ENCODE results near the gene DOCK1.

The DOCK1 gene

DNA sequence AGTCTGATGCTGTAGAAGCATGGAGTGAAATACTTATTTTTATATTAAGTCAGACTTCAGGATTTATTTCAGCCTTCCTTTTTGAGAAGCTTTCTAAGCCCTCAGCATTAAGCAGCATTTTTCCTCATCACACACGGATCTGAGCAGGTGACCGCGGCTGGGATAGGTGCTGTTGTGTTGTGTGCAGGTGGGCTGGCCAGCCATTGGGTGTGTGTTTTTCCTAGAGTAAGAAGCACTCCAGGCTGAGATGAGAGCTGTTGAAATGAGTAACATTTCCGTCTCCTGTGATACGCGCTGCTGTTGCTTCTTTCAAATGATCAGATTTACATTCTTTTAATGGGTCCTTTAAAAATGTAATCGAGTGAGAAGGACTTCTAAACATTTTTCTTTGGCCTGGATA, 227.2 kb downstream of the DOCK1 start:
- TF ChIP-seq EZH2phosphoT487 (IDR thresholded peaks at IDR 0.05; ENCODE audit: borderline replicate concordance) = no peak
- TF ChIP-seq, protein P1, sequence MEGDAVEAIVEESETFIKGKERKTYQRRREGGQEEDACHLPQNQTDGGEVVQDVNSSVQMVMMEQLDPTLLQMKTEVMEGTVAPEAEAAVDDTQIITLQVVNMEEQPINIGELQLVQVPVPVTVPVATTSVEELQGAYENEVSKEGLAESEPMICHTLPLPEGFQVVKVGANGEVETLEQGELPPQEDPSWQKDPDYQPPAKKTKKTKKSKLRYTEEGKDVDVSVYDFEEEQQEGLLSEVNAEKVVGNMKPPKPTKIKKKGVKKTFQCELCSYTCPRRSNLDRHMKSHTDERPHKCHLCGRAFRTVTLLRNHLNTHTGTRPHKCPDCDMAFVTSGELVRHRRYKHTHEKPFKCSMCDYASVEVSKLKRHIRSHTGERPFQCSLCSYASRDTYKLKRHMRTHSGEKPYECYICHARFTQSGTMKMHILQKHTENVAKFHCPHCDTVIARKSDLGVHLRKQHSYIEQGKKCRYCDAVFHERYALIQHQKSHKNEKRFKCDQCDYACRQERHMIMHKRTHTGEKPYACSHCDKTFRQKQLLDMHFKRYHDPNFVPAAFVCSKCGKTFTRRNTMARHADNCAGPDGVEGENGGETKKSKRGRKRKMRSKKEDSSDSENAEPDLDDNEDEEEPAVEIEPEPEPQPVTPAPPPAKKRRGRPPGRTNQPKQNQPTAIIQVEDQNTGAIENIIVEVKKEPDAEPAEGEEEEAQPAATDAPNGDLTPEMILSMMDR (conservative IDR thresholded peaks at IDR 0.05; ENCODE audit: low read length) = no peak
- H3K4me1 ChIP-seq (ENCODE audit: insufficient read depth, low read length, poor library complexity, severe bottlenecking) = no peaks in the 10 kb centered on the region
- no peaks in the 10 kb centered on the region; the same call in 1 of the 2 replicates for H3K9me3 ChIP-seq (ENCODE audit: insufficient read depth, low read depth, low read length)
- no peaks in the 10 kb centered on the region for H3K36me3 ChIP-seq (ENCODE audit: insufficient read depth, low read length)
- no peaks in the 10 kb centered on the region for H3F3A ChIP-seq (ENCODE audit: low read depth)
- no peaks in the 10 kb centered on the region for H3K27me3 ChIP-seq (ENCODE audit: insufficient read depth, low read length, poor library complexity, severe bottlenecking)
- H3K9ac ChIP-seq (ENCODE audit: low read depth, low read length, poor library complexity, severe bottlenecking) = no peak overlapping the region
- no peak overlapping the region for H2AFZ ChIP-seq (ENCODE audit: low read length)
- no peak overlapping the region for H3K4me3 ChIP-seq (ENCODE audit: low read length, poor library complexity, severe bottlenecking)
- H3K9me2 ChIP-seq (replicated peaks; ENCODE audit: low read depth, low read length) = no peaks in the 10 kb centered on the region
- H3K79me2 ChIP-seq (ENCODE audit: insufficient read depth, low read length) = no peaks in the 10 kb centered on the region
- H3K4me2 ChIP-seq (ENCODE audit: low read depth, low read length, poor library complexity, severe bottlenecking) = no peak overlapping the region
- no peaks in the 10 kb centered on the region for H4K20me1 ChIP-seq (ENCODE audit: insufficient read depth, low read length, poor library complexity, severe bottlenecking)

DNA sequence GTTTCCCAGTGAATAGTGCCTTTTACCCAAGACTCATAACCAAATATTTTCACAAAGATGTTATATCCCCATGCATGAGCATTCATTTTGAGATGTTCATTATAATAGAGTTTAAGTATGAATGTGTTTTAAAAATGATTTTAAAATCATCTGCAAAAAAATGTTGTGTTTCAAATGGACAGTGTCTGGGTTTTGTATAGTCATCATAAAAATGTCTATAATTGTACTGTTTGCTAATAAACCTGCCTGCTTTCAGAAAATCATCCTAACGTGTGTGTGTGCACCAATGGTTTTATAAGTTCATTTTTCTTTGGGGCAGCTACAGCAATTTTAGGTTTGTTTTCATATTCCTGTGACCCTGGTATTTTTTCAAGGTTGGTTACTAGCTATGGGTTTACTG, 228.0 kb downstream of the DOCK1 start:
- TF ChIP-seq, protein P1 (conservative IDR thresholded peaks at IDR 0.05; ENCODE audit: low read length) = no peak
- H2AFZ ChIP-seq (ENCODE audit: low read length) = no peak overlapping the region
- H3K4me1 ChIP-seq (ENCODE audit: insufficient read depth, low read length, poor library complexity, severe bottlenecking) = no peaks in the 10 kb centered on the region
- no peaks in the 10 kb centered on the region for H3K79me2 ChIP-seq (ENCODE audit: insufficient read depth, low read length)
- no peak overlapping the region for H3K4me3 ChIP-seq (ENCODE audit: low read length, poor library complexity, severe bottlenecking)
- no peaks in the 10 kb centered on the region for H3F3A ChIP-seq (ENCODE audit: low read depth)
- no peak overlapping the region for H3K4me2 ChIP-seq (ENCODE audit: low read depth, low read length, poor library complexity, severe bottlenecking)
- no peaks in the 10 kb centered on the region for H3K9me2 ChIP-seq (replicated peaks; ENCODE audit: low read depth, low read length)
- H3K9me3 ChIP-seq (ENCODE audit: insufficient read depth, low read depth, low read length) = no peaks in the 10 kb centered on the region; the same call in 1 of the 2 replicates
- no peaks in the 10 kb centered on the region for H4K20me1 ChIP-seq (ENCODE audit: insufficient read depth, low read length, poor library complexity, severe bottlenecking)
- H3K9ac ChIP-seq (ENCODE audit: low read depth, low read length, poor library complexity, severe bottlenecking) = no peak overlapping the region
- no peaks in the 10 kb centered on the region for H3K27me3 ChIP-seq (ENCODE audit: insufficient read depth, low read length, poor library complexity, severe bottlenecking)
- H3K36me3 ChIP-seq (ENCODE audit: insufficient read depth, low read length) = no peaks in the 10 kb centered on the region

DNA sequence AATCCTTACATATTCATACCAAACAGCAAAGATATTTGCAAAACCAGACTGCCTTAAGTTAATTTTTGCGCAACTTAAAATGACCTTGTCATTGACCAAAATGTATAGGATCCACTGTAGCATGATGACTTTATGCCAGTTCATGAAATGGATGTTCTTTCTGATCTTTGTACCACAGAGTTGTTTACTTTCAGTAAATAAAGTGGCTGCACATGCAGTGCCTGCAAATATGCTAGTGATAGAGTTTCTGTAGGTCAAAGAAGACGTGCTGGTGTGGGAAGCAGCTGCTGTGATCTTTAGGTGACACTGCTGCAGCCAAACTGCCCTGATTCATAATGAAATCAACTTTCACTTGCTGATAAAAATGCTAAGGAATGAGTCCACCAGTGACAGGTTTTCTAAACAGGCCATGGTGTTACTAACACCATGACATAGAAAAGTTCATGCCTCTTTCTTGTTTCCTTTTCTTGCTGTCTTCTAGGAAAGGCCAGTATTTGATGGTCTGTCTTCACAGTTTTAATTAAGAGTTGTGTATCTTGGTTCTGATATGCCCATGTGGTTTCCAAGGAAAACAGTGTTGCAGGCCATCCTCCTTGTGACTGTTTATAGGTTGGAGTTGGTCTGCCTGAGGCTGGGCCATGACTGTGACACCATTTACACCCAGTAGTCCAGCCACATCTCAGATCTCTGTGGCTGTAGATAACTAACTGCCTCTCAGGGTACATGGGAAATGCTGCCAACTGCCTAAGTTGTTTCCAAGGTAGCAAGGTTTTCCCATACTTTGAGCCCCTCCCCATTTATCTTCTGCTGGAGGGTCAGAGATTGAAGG, 228.7 kb downstream of the DOCK1 start:
- TF ChIP-seq, protein P1 (conservative IDR thresholded peaks at IDR 0.05; ENCODE audit: low read length) = no peak
- TF ChIP-seq EZH2phosphoT487 (IDR thresholded peaks at IDR 0.05; ENCODE audit: borderline replicate concordance) = no peak
- H3K9ac ChIP-seq (ENCODE audit: low read depth, low read length, poor library complexity, severe bottlenecking) = no peak overlapping the region
- H3K4me3 ChIP-seq (ENCODE audit: low read length, poor library complexity, severe bottlenecking) = no peak overlapping the region
- H3K4me1 ChIP-seq (ENCODE audit: insufficient read depth, low read length, poor library complexity, severe bottlenecking) = no peaks in the 10 kb centered on the region
- H3K9me2 ChIP-seq (replicated peaks; ENCODE audit: low read depth, low read length) = no peaks in the 10 kb centered on the region
- no peaks in the 10 kb centered on the region for H3F3A ChIP-seq (ENCODE audit: low read depth)
- H2AFZ ChIP-seq (ENCODE audit: low read length) = no peak overlapping the region
- no peaks in the 10 kb centered on the region for H3K79me2 ChIP-seq (ENCODE audit: insufficient read depth, low read length)
- H3K9me3 ChIP-seq (ENCODE audit: insufficient read depth, low read depth, low read length) = no peaks in the 10 kb centered on the region; the same call in 1 of the 2 replicates
- H3K36me3 ChIP-seq (ENCODE audit: insufficient read depth, low read length) = no peaks in the 10 kb centered on the region
- H3K27me3 ChIP-seq (ENCODE audit: insufficient read depth, low read length, poor library complexity, severe bottlenecking) = no peaks in the 10 kb centered on the region
- no peak overlapping the region for H3K4me2 ChIP-seq (ENCODE audit: low read depth, low read length, poor library complexity, severe bottlenecking)
- no peaks in the 10 kb centered on the region for H4K20me1 ChIP-seq (ENCODE audit: insufficient read depth, low read length, poor library complexity, severe bottlenecking)
